Endothelial cell of umbilical vein (primary cell): ENCODE results near the gene INMT. TPM values are rescaled to one million over a fixed set of nuclear protein-coding genes. Genes with fewer than 3 reads are reported as not detected.

Source experiments
- Bru-seq: library from RNA; stranded (reverse); fragments of 400-500 nt; gene quantifications from one replicate; lab custom pipeline; 2021; lab: Mats Ljungman, UMichigan
- BruChase-seq, 2 experiments: library from RNA; stranded (reverse); fragments of 400-500 nt; gene quantifications; one replicate each; lab custom pipeline; 2021; lab: Mats Ljungman, UMichigan
- BruUV-seq: library from RNA; stranded (reverse); fragments of 400-500 nt; replicated peaks from 2 replicates; lab custom pipeline; 2021; lab: Mats Ljungman, UMichigan
- CTCF ChIA-PET: fragments of 300-600, 350-600 bp; sonication (Branson Sonifier 250); formaldehyde crosslinking; loops from one replicate; lab custom pipeline; 2021; ENCODE audit warnings: antibody characterized with exemption, inconsistent platforms; lab: Charles Lee
- POLR2A ChIA-PET: fragments of 300-600, 350-600 bp; sonication (Branson Sonifier 250); formaldehyde crosslinking; loops from one replicate; lab custom pipeline; 2021; ENCODE audit warnings: antibody characterized with exemption, inconsistent platforms; lab: Charles Lee
- DNase-seq: peaks from one replicate; pipeline ENCODE4 v3.0.0-alpha.2; 2011; ENCODE audit warnings: low read depth, low spot score
- FAIRE-seq: peaks from 2 replicates; lab custom pipeline; 2011; peaks lifted over from hg19 to GRCh38; lab: Jason Lieb, UNC
- H2AFZ ChIP-seq: 2 replicates; pipeline ENCODE4 v1.6.0; 2012; ENCODE audit warnings: low read depth, low read length, control low read depth, inconsistent platforms
- H3K27ac ChIP-seq: 2 replicates; pipeline ENCODE4 v1.5.1; 2011; ENCODE audit warnings: low read depth, mild to moderate bottlenecking, control low read depth, low read length, moderate library complexity; ENCODE audit not compliant: insufficient read depth
- H3K27me3 ChIP-seq, 2 experiments: 2 replicates each; pipeline versions ENCODE4 v1.6.0 to v1.6.1; 2011; ENCODE audit warnings: low read length in 2 of 2, mixed read lengths in 1 of 2; ENCODE audit not compliant: control insufficient read depth in 2 of 2, insufficient read depth in 2 of 2
- H3K36me3 ChIP-seq, 2 experiments: 2 replicates in 1 of 2; 3 replicates in 1 of 2; pipeline ENCODE4 v1.5.1; 2011; ENCODE audit warnings: low read length in 2 of 2, mild to moderate bottlenecking in 1 of 2, moderate library complexity in 1 of 2; ENCODE audit not compliant: control insufficient read depth in 2 of 2, insufficient read depth in 2 of 2; ENCODE audit errors: extremely low read depth in 1 of 2
- H3K4me1 ChIP-seq: 3 replicates; pipeline ENCODE4 v1.5.1; 2011; ENCODE audit warnings: mild to moderate bottlenecking, low read length; ENCODE audit not compliant: control insufficient read depth, insufficient read depth; ENCODE audit errors: extremely low read depth
- H3K4me2 ChIP-seq: 2 replicates; pipeline ENCODE4 v1.6.1; 2011; ENCODE audit warnings: low read length, control low read depth, mixed read lengths; ENCODE audit not compliant: insufficient read depth
- H3K4me3 ChIP-seq, 3 experiments: fragments of 200-600 bp in 1 of 3; sonication (generic), shearing (Covaris generic) in 1 of 3; replicated peaks in 1 of 3; 2 replicates each; pipeline ENCODE4 v1.5.1; 2011 to 2016; ENCODE audit warnings: control low read depth in 3 of 3, low read length in 3 of 3, mild to moderate bottlenecking in 2 of 3, inconsistent platforms in 1 of 3, low read depth in 1 of 3, moderate library complexity in 1 of 3; ENCODE audit not compliant: insufficient read depth in 1 of 3
- H3K79me2 ChIP-seq: 2 replicates; pipeline ENCODE4 v1.6.0; 2012; ENCODE audit warnings: low read length, inconsistent platforms; ENCODE audit not compliant: control insufficient read depth, insufficient read depth
- H3K9ac ChIP-seq: replicated peaks from 2 replicates; pipeline ENCODE3; 2011; ENCODE audit warnings: low read length, control low read depth; ENCODE audit not compliant: insufficient read depth; ENCODE audit errors: extremely low read depth
- H3K9me1 ChIP-seq: replicated peaks from 3 replicates; pipeline ENCODE4 v1.6.0; 2011; ENCODE audit warnings: mild to moderate bottlenecking, low read length; ENCODE audit not compliant: control insufficient read depth, insufficient read depth; ENCODE audit errors: extremely low read depth
- H3K9me3 ChIP-seq: replicated peaks from 2 replicates; pipeline ENCODE4 v1.5.1; 2012; ENCODE audit warnings: low read length, inconsistent platforms; ENCODE audit not compliant: control insufficient read depth, insufficient read depth
- H4K20me1 ChIP-seq: replicated peaks from 2 replicates; pipeline ENCODE3; 2011; ENCODE audit warnings: mild to moderate bottlenecking, low read length; ENCODE audit not compliant: control insufficient read depth, insufficient read depth; ENCODE audit errors: extremely low read depth
- EZH2 ChIP-seq: IDR thresholded peaks from 2 replicates; pipeline ENCODE4 v1.6.1; 2012; ENCODE audit warnings: borderline replicate concordance, low read depth, mild to moderate bottlenecking, moderate library complexity, low read length, inconsistent platforms; ENCODE audit not compliant: severe bottlenecking
- GATA2 ChIP-seq: IDR thresholded peaks from 2 replicates; pipeline ENCODE4 v1.7.0; 2011; ENCODE audit warnings: low read depth, mild to moderate bottlenecking, moderate library complexity, mixed read lengths, low read length; ENCODE audit not compliant: insufficient read length, insufficient read depth
- JUN ChIP-seq: IDR thresholded peaks from 2 replicates; pipeline ENCODE4 v1.6.1; 2011; ENCODE audit warnings: borderline replicate concordance, low read depth; ENCODE audit not compliant: insufficient read length, insufficient read depth
- MAX ChIP-seq: IDR thresholded peaks from 2 replicates; pipeline ENCODE4 v1.6.1; 2011; ENCODE audit not compliant: insufficient read depth, insufficient read length
- MYC ChIP-seq: IDR thresholded peaks from one replicate; pipeline ENCODE4 v1.6.1; 2011; ENCODE audit warnings: mild to moderate bottlenecking, low read depth, low read length
- POLR2A ChIP-seq: IDR thresholded peaks from 2 replicates; pipeline ENCODE4 v1.6.1; 2012; ENCODE audit warnings: low read depth, mild to moderate bottlenecking, control low read depth, low read length
- POLR2AphosphoS5 ChIP-seq: IDR thresholded peaks from 2 replicates; pipeline ENCODE4 v1.6.1; 2012; ENCODE audit warnings: low read depth, mild to moderate bottlenecking, control low read depth, low read length, moderate library complexity; ENCODE audit not compliant: insufficient read depth
- dilution Hi-C: fragments of 300-500 bp; cut with MboI; formaldehyde crosslinking; loops from one replicate; pipeline ENCODE4 v1.15.0; 2019; ENCODE audit warnings: low sequenced_read_pairs; ENCODE audit not compliant: extremely low pct_ligation_motif_present
- intact Hi-C: fragments of 100-400 bp; cut with micrococcal nuclease; formaldehyde crosslinking; loops from one replicate; pipeline ENCODE4 v1.10.0; 2022
- long read RNA-seq: library from polyadenylated mRNA; stranded (forward); transcript quantifications from one replicate; pipeline ENCODE4 v2.0.0, GENCODE V29; 2021
- polyA minus RNA-seq, 3 experiments: library from RNA; depleted of rRNA, polyadenylated mRNA; stranded (reverse); fragments of >200 nt; gene quantifications; 1 replicate in 1 of 3; 2 replicates in 2 of 3; pipeline ENCODE4 v1.2.3, GENCODE V29; 2011
- polyA plus RNA-seq, 4 experiments: library from polyadenylated mRNA; depleted of rRNA in 3 of 4; stranded (reverse) in 3 of 4; unstranded in 1 of 4; fragments of >200 nt; gene quantifications; 2 replicates each; pipeline versions ENCODE4 v1.2.1 to v1.2.3, GENCODE V29; 2011 to 2012; ENCODE audit warnings: missing spikeins in 1 of 4
- total RNA-seq: library from RNA; stranded (reverse); gene quantifications from 2 replicates; pipeline ENCODE4 v1.2.3, GENCODE V29; 2021

Gene INMT
- not detected in 2 replicates for total RNA-seq
- not detected in 2 replicates for polyA plus RNA-seq
- not detected in 2 replicates for polyA plus RNA-seq (2011; cell fraction: cytosol; rRNA removed)
- not detected in 2 replicates for polyA plus RNA-seq (2011; cell fraction: nucleus; rRNA removed)
- not detected in 2 replicates for polyA plus RNA-seq (2012)
- polyA minus RNA-seq = 0.19 TPM in 1 of 2 replicates, not detected in the other
- not detected for polyA minus RNA-seq (2011; cell fraction: cytosol; rRNA and poly(A)+ RNA removed)
- polyA minus RNA-seq (2011; cell fraction: nucleus; rRNA and poly(A)+ RNA removed) = not detected in 2 replicates
- not detected for Bru-seq, nascent RNA
- BruChase-seq, experiment 1, labeled RNA remaining after a 6-hour chase = not detected
- BruChase-seq, experiment 2, labeled RNA remaining after a 2-hour chase = not detected
- long read RNA-seq = 0 reads

GRCh38 chr7:30751696-30752273 is at the start of gene INMT:
Gene INMT (plus strand): TSS chr7:30752135. CDS start chr7:30752151, 16 bp downstream.
- H3K9ac ChIP-seq = no peak within 1 kb of the TSS
- H3K4me3 ChIP-seq = no peak within 1 kb of the TSS
- peak within 1 kb of the TSS; percentile 7 for H2AFZ ChIP-seq
- dilution Hi-C loops (no loop called here), intact Hi-C loops (no loop called here)
- H3K27ac ChIP-seq = no peak within 1 kb of the TSS
- H3K27me3 ChIP-seq = peaks cover 0 to 3% of the 10 kb centered on the region in 2 experiments
- CTCF ChIA-PET = no interaction called here
- TF ChIP-seq MYC (no peak), POLR2A (no peak), MAX (no peak), JUN (no peak), GATA2 (no peak), POLR2AphosphoS5 (no peak), EZH2 (no peak)
- no TSS peak for BruUV-seq
- H3K36me3 ChIP-seq = no peaks in the 10 kb centered on the region
- POLR2A ChIA-PET = no interaction called here
- H3K9me3 ChIP-seq = no peaks in the 10 kb centered on the region
- no peaks in the 10 kb centered on the region for H4K20me1 ChIP-seq
- no peaks in the 10 kb centered on the region for H3K79me2 ChIP-seq
- no peaks in the 10 kb centered on the region for H3K9me1 ChIP-seq
- no peaks in the 10 kb centered on the region for H3K4me1 ChIP-seq
- DNase-seq (no peak), FAIRE-seq (no peak)
- H3K4me2 ChIP-seq = no peak within 1 kb of the TSS
